Endothelial cell of hepatic sinusoid (primary cell): ENCODE results near the gene BCAR1.

Experiments
- in situ Hi-C: cut with HindIII; loops from 2 replicates; pipeline ENCODE4 v1.10.0; 2017; ENCODE audit warnings: low sequenced_read_pairs

The BCAR1 gene

GRCh38 chr16:75256696-75257343 lies 5.4 kb upstream of the BCAR1 start:
- in situ Hi-C loops: no loop called here

GRCh38 chr16:75256059-75256571 lies 4.7 kb upstream of the BCAR1 start:
- in situ Hi-C loops: no loop called here

- in situ Hi-C loops: no loop called here
These were observed 3.0 kb upstream of the BCAR1 start for GRCh38 chr16:75254359-75254837.

GRCh38 chr16:75252946-75253911 lies 1.8 kb upstream of the BCAR1 start:
- in situ Hi-C loops: no loop called here

GRCh38 chr16:75252049-75252864 lies 833 bp upstream of the BCAR1 start:
- in situ Hi-C loops: no loop called here

- in situ Hi-C loops: no loop called here
These were observed 580 bp downstream of the BCAR1 start for GRCh38 chr16:75250809-75251279.

GRCh38 chr16:75250089-75250808 lies 1.2 kb downstream of the BCAR1 start:
- in situ Hi-C loops: no loop called here

- in situ Hi-C loops: loop anchor here (25.0 kb wide), 1 partner anchor 138 kb away; no protein-coding TSS in a partner anchor
These were observed 2.0 kb downstream of the BCAR1 start for GRCh38 chr16:75249441-75249840.

DNA sequence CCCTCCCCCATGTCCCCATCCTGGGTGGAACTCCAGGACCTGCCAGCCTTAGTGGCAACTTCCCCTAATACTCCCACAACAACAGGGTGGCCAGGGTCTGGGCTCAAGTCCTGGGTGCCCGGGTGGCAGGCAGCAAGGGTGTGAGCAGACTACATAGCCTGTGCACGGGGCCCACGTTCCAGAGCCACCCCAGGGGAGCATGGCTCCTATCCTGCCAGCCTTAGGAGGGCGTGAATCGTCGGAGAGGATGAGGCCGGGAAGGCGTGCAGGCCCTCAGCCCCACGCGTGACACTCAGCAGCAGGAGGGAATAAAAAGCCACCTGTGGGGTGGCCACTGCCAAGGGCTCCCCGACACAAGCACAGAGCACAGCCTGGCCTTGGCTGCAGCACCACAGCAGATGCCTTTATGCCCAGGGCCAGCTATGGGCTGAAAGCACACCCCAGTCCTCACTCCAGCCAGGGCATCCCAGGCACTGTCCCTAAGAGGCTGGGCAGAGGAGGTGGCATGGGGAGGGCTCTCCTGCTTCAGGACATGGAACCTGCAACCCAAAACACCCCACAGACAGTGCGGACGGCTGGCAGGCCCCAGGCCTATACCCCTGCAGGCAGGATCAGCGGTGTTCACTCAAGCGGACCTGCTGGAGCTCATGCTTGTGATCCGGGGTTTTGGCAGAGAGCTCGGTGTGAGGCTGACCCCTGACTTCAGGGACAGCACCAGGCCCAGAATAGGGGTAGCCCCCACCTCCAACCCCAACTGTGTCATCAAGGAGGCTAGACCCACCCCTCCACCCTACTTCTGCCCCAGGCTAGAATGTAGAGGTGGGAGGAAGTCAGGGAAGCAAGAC lies 2.7 kb downstream of the BCAR1 start:
- in situ Hi-C loops: loop anchor here (25.0 kb wide), 1 partner anchor 139 kb away; no protein-coding TSS in a partner anchor

DNA sequence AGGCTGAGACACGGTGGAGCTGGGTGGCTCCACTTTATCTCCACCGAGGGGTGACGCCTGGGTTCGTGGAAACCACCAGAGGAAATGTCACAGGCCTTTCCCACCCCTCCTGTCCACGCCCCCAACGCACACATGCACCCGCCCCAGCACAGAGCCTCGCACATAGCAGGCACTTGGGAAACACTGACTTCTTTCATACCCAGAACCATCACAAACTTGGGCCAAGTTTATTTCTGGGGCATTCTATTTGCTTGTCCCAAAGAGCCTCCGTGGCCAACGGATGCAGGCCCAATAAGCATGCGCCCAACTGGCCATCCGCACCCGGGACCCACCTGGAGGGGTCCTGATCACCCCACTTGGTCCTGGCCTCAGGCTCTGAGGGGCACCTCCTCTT lies 3.3 kb downstream of the BCAR1 start:
- in situ Hi-C loops: loop anchor here (25.0 kb wide), 1 partner anchor 139 kb away; no protein-coding TSS in a partner anchor

DNA sequence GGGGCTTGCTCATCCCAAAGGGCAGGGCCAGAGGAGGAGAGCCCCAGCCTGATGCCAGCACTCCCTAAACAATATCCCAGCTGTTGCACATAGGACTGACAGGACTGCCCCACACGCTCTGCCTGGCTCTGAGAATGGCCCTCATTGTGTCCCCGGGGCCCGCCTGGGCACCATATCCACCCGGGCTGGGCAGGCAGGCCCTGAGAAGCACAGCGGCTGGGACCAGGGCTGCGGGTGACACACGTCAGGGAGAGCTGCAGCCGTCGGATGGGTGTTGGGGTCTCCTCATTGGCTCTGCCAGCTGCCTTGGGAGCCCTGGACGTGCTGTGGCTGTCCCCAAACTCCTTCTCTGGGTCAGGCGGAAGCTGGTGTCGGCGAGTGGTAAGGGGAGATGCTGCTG lies 4.2 kb downstream of the BCAR1 start:
- in situ Hi-C loops: loop anchor here (25.0 kb wide), 1 partner anchor 140 kb away; no protein-coding TSS in a partner anchor

GRCh38 chr16:75246504-75247205 lies 4.8 kb downstream of the BCAR1 start:
- in situ Hi-C loops: loop anchor here (25.0 kb wide), 1 partner anchor 141 kb away; no protein-coding TSS in a partner anchor

- in situ Hi-C loops: loop anchor here (25.0 kb wide), 1 partner anchor 142 kb away; no protein-coding TSS in a partner anchor
These were observed 6.3 kb downstream of the BCAR1 start for GRCh38 chr16:75244844-75245758.

DNA sequence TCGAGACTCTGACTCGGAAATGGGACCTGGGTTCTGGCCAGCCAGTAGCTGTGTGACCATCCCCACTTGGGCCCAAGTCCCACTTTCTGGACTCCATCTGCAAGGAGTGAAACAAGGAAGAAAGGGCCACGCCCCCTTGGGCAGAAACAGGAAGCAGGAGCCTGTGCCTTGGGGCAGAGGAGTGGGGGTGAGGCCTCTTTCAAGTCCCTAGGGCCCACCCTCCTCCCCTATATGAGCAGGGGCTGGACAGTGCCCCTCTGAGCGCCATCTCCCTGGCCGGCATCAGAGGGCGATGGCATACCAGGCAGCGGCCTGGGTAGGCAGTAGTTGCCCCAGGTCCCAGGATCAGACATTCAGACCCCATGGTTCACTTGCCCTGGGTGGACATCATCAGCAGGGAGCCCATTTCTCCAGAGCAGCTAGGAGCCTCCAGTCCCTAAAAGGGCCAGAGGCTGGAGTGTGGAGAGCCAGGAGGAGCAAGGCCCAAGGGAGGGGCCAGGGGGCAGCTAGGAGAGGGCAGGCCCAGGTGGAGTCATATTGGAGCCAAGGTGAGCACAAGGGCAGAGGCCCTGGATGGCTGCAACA lies 7.1 kb downstream of the BCAR1 start:
- in situ Hi-C loops: loop anchor here (25.0 kb wide), 1 partner anchor 143 kb away; no protein-coding TSS in a partner anchor

- in situ Hi-C loops: loop anchor here (25.0 kb wide), 1 partner anchor 144 kb away; no protein-coding TSS in a partner anchor
These were observed 7.7 kb downstream of the BCAR1 start for GRCh38 chr16:75243667-75244224.

DNA sequence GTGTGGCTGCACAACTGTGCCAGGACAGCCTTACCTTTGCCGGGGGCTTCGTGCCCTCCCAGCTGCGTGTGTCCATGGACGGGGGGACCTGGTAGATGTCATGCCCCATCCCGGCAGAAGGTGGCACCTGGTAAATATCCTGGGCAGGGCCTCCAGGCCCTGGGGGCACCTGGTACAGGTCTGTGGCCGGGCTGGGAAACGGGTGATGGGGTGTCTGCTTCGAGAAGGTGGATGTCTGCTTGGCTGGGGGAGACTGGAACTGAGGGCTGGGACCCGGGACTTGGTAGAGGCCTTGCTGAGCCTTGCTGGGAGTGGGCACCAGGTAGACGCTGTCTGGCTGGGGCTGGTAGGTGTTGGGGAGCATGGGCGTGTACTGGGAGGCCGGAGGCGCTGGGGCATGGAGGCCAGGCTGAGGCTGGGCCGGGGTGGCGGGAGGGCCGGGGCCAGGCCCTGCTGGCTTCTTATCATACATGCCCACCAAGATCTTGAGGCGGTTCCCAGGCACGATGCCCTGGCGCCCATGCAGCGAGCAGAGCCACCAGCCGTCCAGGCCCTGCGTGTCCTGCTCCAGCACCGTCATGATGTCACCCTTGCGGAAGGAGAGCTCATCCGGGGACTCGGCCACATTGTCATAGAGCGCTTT lies 8.9 kb downstream of the BCAR1 start:
- in situ Hi-C loops: loop anchor here (25.0 kb wide), 1 partner anchor 145 kb away; no protein-coding TSS in a partner anchor
